NCI-H510A (cell line): ENCODE results near the gene PHKA1.
"Not testable (repeated sequence)": the region's sequence is repeated elsewhere in the genome, so short reads cannot be mapped to it uniquely, and the experiment has no call there.

Experiments used
- DNase-seq: peaks from one replicate; lab custom pipeline; 2025; lab: John Stamatoyannopoulos, UW

The PHKA1 gene

GRCh38 chrX:72666451-72666850 lies 47.7 kb downstream of the PHKA1 start:
- DNase-seq = no peak

DNA sequence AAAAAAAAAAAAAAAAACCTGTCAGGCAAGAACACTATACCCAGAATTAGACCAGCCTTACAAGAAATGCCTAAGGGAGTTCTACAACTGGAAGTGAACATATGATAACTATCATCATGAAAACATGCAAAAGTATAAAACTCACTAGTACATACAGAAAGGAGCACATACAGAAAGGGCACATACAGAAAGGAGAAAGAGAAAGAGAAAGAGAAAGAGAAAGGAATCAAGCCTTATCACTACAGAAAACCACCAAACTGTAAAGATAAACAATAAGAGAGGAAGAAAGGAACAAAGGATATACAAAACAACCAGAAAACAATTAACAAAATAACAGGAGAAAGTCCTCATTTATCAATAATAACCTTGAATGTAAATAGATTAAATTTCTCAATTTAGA lies 50.4 kb downstream of the PHKA1 start:
- no peak for DNase-seq

DNA sequence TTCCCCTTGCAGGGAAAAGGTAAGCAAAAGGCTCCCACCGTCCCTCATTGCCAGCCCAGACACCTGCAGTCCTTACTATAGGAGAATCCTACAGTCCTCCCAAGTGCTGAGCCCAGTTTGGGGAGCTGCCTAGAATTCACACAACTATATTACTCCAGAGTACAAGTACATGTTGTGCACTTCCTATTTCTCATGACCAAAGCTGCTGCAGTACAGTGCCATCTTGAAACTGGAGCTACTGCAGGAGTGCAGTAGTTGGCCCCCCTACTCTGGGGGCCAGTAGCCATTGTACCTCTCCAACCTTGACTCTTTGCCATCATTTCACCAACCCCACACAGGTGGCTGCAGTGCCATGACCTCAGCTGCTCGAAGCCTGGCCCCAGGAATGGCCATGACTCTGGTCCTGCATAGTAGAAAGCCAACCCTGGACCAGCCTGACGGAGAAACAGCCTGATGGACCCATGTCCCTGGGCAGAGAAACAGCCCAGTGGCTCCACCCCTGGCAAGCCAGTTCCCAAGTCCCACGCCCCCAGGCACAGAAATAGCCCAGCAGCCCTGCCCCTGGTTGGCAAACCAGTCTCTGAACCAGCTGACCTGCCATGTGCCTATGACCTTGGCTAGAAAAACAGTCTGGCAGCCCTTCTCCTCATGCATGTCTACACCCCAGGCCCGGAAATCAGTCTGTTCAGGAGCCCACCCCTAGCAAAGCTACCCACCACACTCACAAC lies 51.9 kb downstream of the PHKA1 start:
- DNase-seq = no peak

- DNase-seq = no peak
Observed at GRCh38 chrX:72659723-72660122, 54.4 kb downstream of the PHKA1 start.

- no peak for DNase-seq
Observed at GRCh38 chrX:72652082-72652481, 62.0 kb downstream of the PHKA1 start.

DNA sequence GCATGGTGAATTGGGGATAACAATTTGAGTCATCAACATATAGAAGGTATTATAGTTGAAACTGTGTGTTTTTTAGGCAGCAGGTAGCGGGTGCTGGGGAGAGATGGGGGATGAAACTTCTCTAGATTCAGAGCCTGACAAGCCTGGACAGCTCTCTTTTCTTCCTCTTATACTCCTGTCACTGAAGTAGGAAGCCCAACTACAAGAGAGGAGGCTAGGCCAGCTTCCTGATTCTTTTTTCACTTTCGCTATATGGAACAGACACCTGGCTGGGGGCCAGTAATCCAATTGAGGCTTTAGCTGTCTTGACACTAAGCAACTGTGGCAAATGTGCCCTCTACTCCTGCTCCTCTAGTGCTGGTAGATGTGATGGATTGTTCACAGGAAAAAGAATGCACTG lies 69.2 kb downstream of the PHKA1 start:
- DNase-seq = no peak

GRCh38 chrX:72641611-72642010 lies 72.5 kb downstream of the PHKA1 start:
- DNase-seq = no peak

DNA sequence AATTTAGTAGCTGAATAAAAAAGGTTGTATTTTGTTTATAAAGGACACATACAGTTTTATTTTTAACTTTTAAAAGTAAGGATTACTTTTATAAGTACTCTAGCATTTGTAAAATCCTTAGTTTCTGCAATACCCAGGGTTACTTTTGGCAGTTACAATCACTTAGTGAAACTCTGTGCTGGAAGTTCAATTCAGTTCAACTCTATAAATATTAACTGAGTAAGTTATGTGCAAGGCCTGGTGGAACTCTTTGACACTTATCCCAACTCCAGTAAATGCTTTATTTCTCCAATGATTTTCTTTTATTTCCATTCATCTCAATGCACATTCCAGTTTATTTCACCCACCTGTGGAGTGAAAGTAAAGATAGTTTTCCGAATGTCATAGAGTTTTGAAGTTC lies 78.2 kb downstream of the PHKA1 start:
- DNase-seq = no peak

- DNase-seq = no peak
Observed at GRCh38 chrX:72634331-72634730, 79.8 kb downstream of the PHKA1 start.

GRCh38 chrX:72630185-72630584 lies 83.9 kb downstream of the PHKA1 start:
- no peak for DNase-seq

DNA sequence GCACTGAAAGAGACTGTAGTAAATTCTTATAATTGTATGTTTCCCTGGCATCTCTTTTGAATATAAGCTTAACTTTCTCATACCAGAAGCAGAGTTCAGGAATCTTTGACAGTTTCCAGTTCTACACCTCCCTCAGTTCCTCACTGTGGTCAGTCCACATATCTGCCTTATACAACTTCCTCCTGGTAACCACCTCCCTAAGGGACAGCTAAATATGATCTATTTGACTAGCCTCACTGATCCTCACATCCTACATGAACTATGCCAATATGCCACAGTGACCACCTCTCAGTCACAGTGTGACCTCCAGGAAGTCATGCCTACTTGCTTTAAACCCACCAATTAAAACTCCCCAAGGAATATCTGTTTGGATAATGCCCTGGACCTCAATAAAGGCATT lies 89.9 kb downstream of the PHKA1 start:
- DNase-seq = no peak

- DNase-seq = no peak
Observed at GRCh38 chrX:72621625-72622485, 92.3 kb downstream of the PHKA1 start.

DNA sequence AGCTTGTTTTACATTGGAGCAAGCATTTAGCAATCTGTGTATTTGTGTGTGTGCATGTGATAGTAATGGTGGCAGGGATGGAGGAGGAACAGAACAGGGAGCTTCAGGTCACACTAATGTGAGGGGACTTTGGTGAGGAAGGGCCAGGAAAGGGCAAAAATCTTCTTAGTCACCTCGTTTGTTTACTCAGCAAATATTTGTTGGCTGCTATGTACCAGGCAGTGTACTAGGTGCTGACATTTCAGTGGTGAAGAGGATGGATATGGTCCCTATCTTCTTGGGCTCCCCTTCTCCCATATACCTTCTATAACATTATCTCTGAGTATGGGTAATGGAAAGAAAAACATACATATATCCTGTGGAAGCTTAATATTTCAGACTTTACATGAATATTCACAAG lies 92.9 kb downstream of the PHKA1 start:
- DNase-seq = no peak

- no peak for DNase-seq
Observed at GRCh38 chrX:72620550-72621145, 93.5 kb downstream of the PHKA1 start.

DNA sequence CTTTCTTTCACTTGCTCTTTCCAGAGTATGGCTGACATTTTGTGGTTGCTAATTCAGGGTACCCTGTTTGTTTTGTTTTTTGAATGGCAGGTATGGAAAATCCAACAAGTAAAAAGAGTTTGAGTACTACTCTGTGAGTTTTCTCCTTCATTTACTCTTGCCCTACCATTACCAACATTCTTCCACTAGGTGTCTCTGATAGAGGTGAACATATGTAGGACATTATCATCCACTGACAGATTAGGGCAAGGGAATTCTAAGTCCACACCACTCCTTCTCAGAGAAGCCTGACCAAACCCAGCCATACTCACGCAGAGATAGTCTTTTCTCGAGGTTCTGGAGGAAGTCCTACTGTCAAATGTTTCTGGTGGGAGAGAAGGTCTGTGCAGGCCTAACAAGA lies 104.8 kb downstream of the PHKA1 start:
- no peak for DNase-seq

DNA sequence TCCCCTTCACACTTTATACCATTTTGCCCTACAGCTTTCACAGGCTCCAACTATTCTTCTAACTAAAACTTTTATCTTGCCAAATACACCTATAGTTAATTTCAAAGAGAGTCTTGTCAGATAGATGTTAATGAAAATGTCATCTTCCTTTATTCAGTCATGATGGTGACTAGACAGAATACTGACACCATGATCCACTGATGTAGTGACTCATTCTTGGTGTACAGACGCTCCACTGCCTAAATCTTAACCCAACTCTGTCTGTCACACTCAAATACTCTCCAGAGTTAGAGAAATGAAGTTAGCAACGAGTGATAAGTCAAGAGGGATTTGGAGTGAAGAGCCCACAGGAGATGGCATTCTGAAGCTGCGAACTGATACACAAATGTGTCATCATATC lies 109.4 kb downstream of the PHKA1 start:
- DNase-seq = no peak

DNA sequence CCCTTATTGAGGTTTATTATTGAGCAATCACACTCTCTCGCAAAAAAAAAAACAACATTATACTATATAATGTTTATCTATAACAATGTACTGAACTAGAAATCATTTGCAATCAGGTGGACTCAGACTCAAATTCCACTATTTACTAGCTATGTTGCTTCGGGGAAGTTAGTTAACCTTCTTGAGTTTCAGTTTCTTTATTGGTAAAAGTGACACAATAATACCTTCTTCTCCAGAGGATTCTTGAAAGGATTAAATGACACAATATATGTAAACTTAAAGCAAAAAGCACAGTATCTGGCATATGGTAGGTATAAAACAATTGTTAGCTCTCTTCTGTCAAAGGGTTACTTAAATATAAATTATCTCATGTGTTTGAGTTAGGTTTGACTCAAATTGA lies 110.0 kb downstream of the PHKA1 start:
- DNase-seq = no peak

GRCh38 chrX:72591038-72591437 lies 123.1 kb downstream of the PHKA1 start:
- DNase-seq = not testable (repeated sequence)

- DNase-seq = no peak
Observed at GRCh38 chrX:72584163-72584562, 129.9 kb downstream of the PHKA1 start.

- no peak for DNase-seq
Observed at GRCh38 chrX:72576141-72576894, 137.8 kb downstream of the PHKA1 start.

DNA sequence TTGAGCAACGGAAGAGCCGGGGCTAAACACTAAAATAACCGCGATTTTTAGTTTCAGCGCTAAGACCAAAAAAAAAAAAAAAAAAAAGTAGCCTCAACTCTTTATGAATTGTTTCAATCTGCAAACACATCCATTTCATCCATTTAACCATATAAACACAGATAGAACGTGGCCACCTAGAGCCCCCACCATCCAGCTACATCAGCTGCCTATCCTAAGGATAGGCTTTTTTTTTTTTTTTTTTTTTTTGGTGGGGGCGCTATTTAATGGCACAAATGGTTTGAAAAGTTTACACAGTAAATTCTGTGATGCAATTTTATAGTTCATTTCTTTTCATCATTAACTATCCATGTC lies 141.0 kb downstream of the PHKA1 start:
- DNase-seq = no peak
